ENCODE data around the gene FANCM.

Gene FANCM

GRCh38 chr14:45222485-45223262 lies 86.9 kb downstream of the FANCM start:
- in situ Hi-C loops (cut with MboI; ENCODE audit: low sequenced_read_pairs), result no loop called here

GRCh38 chr14:45227566-45227965 lies 91.8 kb downstream of the FANCM start:
- in situ Hi-C loops (cut with MboI; ENCODE audit: low sequenced_read_pairs), result no loop called here

GRCh38 chr14:45238988-45239387 lies 103.3 kb downstream of the FANCM start:
- in situ Hi-C loops (cut with MboI; ENCODE audit: low sequenced_read_pairs), result no loop called here

- in situ Hi-C loops (cut with MboI; ENCODE audit: low sequenced_read_pairs), result no loop called here
Measured at GRCh38 chr14:45242706-45243105, 107.0 kb downstream of the FANCM start.

- in situ Hi-C loops (cut with MboI; ENCODE audit: low sequenced_read_pairs), result no loop called here
Measured at GRCh38 chr14:45246151-45246550, 110.4 kb downstream of the FANCM start.

GRCh38 chr14:45246691-45247090 lies 111.0 kb downstream of the FANCM start:
- in situ Hi-C loops (cut with MboI; ENCODE audit: low sequenced_read_pairs), result no loop called here

GRCh38 chr14:45247427-45247826 lies 111.7 kb downstream of the FANCM start:
- in situ Hi-C loops (cut with MboI; ENCODE audit: low sequenced_read_pairs), result no loop called here

GRCh38 chr14:45249856-45250575 lies 114.3 kb downstream of the FANCM start:
- in situ Hi-C loops (cut with MboI; ENCODE audit: low sequenced_read_pairs), result no loop called here
